C4-2B (cell line): ENCODE data around the gene ASB3.

Source experiments
- ZFX ChIP-seq: fragments of 450-650 bp; IDR thresholded peaks from 2 replicates; pipeline ENCODE4 v1.6.1; 2017
- TF ChIP-seq, protein P1 (sequence below): fragments of 450-650 bp; conservative IDR thresholded peaks from 2 replicates; pipeline ENCODE4 v1.5.1; 2017; ENCODE audit warnings: mild to moderate bottlenecking

DNA sequence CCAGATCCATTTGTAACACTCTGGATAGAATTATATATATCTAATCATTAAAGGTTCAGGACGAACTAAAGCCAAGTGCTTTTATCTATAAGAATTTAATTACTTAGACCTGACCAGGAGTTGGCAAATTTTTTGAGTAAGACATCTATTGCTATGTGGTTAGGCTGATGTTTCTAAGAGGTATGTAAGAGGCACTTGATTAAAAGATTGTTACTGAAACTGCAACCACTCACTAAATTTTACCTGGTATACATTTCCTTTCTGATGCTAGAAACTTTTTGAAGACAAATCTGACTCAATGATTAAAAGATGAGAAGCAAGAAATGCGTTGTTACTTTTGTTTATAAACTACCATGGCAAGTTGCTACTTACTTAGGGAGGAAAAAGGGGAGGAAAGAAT, 95.9 kb downstream of the ASB3 start:
- TF ChIP-seq, protein P1, sequence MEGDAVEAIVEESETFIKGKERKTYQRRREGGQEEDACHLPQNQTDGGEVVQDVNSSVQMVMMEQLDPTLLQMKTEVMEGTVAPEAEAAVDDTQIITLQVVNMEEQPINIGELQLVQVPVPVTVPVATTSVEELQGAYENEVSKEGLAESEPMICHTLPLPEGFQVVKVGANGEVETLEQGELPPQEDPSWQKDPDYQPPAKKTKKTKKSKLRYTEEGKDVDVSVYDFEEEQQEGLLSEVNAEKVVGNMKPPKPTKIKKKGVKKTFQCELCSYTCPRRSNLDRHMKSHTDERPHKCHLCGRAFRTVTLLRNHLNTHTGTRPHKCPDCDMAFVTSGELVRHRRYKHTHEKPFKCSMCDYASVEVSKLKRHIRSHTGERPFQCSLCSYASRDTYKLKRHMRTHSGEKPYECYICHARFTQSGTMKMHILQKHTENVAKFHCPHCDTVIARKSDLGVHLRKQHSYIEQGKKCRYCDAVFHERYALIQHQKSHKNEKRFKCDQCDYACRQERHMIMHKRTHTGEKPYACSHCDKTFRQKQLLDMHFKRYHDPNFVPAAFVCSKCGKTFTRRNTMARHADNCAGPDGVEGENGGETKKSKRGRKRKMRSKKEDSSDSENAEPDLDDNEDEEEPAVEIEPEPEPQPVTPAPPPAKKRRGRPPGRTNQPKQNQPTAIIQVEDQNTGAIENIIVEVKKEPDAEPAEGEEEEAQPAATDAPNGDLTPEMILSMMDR, result no peak
- TF ChIP-seq ZFX, result no peak
